Activated naive CD4-positive, alpha-beta T cell treated with Interleukin-2 at 50 U/mL for 16 hours (primary cell): Measurements from ENCODE around the gene FXYD7.
A peak's percentile ranks its signal among the peaks of the same experiment; 100 is the strongest.
"Not testable (repeated sequence)": the region's sequence is repeated elsewhere in the genome, so short reads cannot be mapped to it uniquely, and the experiment has no call there.

Experiments used
- DNase-seq: peaks from one replicate; pipeline ENCODE4 v3.0.0-alpha.2; 2020

Gene FXYD7

DNA sequence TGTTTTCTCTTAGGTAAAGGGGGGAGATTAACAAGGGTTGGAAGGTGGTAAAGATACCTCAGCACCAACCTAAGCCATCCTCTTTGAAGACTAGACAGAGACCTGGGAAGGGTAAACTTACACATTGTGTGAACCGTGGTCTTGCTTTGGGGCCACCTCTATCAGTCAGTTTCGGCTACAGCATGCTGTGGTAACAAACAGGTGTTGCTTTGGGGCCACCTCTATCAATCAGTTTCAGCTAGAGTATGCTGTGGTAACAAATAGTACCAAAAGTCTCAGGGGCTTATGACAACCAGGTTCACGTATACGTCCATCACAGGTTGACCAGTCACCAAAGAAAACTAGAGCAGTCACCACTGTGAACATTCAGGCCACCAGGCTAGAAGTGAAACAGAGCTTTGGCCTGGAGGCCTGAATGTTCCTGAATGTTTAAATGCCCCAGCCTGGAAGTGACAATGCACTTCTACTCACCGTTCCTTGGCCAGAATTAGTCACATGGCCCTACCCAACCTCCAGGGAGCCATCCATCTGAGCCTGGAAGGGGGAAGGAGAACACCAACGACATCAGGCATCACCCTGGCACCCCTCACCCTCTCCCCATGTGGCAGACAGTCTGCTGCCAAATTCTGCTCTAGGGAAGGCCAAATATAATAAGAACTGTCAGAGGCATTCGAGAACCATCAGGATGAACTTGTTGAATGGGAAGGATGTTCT lies 3.8 kb downstream of the FXYD7 start:
- no peak for DNase-seq

GRCh38 chr19:35149463-35149862 lies 6.4 kb downstream of the FXYD7 start:
- DNase-seq: no peak

DNA sequence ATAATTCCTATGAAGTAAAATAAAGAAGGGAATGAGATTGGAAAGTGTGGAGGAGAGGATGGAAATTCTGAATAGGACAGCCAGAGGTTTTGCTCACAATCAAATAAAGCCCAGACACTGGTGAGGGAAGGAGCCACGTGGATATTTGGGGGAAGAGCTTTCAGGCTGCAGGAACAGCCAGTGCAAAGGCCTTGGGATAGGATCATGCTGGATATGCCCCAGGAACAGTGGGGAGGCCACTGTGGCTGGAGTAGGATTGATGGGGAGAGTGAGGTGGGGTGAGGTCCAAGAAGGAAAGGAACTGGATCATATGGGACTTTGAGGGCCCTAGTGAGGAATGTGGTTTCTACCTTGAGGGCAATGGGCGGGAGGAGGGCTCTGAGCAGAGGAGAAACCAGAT lies 7.4 kb downstream of the FXYD7 start:
- DNase-seq: no peak

DNA sequence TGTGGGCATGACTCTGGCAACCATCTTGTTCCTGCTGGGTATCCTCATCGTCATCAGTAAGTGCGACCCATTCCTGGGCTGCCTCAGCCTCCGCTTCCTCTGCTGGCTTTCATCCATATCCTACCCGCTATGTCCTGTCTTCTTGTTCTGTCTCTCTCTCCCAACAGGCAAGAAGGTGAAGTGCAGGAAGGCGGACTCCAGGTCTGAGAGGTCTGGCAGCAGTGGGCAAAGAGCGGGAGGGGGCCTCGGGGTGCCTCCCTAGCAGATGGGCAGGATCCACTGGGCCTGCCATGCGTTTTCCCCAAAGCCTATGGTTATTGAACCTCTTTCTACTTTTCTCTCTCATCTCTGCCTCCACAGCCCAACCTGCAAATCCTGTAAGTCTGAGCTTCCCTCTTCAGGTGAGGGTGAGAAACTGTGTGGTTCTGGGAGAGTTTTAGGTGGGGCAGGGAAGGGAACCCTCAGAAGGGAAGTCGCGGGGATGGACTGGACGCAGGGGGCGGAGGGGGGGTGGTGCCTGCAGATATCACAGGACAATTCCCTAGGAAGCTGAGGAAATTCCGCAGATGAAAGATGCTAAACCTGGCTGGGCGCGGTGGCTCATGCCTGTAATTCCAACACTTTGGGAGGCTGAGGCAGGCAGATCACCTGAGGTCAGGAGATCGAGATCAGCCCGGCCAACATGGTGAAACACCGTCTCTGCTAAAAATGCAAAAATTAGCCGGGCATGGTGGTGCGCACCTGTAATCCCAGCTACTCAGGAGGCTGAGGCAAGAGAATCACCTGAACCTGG lies 8.4 kb downstream of the FXYD7 start:
- no peak for DNase-seq

- not testable (repeated sequence) for DNase-seq
Observed at GRCh38 chr19:35153129-35153522, 10.1 kb downstream of the FXYD7 start.

- DNase-seq: peak; percentile 81
Observed at GRCh38 chr19:35153701-35154524, 10.9 kb downstream of the FXYD7 start.

DNA sequence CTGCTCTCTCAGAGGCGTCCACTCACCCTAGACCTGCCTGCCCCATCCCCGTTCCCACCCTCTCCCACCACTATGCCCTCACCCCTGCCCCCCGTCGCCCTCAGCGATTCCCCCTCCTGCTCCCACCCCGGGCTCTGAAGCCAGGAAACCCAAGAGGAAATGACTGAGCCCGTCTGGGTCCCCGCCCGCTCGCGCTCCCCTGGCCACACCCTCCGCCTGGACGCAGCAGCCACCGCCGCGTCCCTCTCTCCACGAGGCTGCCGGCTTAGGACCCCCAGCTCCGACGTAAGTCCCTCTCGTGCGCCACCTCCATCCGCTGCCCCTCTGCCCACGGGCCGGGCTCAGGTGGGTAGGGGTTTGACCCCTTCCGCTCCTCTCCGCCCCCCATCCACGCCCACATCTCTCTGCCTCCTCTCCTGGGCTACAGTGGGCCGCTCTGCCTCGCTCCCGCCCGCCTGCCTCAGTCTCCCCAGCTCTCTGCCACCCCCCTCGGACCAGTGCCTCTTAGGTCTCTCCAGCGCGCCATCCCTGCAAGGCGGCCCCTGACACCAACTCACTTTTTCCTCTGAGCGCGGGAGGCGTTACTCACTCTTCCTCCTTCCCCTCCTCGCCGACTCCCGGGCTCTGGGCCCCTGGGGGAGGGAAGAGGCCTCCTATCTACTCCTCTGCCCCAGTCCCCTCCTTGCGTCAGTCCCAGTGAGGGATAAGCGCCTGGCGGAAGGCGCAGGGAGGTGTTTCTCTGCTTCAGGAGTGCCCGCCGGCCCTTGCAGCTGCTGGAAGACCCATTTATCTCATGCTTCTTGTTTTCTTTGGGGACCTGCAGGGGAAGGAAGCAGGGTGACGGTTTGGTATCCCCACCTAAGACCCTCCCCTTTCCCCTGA lies 11.7 kb downstream of the FXYD7 start, which contains the start of gene FXYD5:
TSS of gene FXYD5 (plus strand) at position 211 of the 882 bp plus-strand sequence. CDS start 816 bp downstream, outside the sequence.
- peak; percentile 86 for DNase-seq

DNA sequence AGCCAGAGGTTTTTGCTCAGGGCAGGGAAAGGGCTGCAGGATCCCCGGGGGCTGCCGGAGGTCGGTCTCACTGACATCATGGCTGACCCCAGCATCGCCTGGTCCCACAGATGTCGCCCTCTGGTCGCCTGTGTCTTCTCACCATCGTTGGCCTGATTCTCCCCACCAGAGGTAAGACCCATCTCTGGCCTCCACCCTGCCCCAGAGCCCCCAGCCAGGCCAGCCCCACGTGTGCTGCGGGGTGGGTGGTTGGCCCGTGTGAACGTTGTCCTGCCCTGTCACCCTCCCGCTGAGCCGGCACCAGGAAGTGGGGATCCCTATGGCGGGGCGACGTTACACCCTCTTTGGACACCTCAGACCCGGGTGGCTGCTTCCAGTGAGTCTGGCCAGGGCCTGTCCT lies 12.4 kb downstream of the FXYD7 start:
- peak; percentile 42 for DNase-seq

DNA sequence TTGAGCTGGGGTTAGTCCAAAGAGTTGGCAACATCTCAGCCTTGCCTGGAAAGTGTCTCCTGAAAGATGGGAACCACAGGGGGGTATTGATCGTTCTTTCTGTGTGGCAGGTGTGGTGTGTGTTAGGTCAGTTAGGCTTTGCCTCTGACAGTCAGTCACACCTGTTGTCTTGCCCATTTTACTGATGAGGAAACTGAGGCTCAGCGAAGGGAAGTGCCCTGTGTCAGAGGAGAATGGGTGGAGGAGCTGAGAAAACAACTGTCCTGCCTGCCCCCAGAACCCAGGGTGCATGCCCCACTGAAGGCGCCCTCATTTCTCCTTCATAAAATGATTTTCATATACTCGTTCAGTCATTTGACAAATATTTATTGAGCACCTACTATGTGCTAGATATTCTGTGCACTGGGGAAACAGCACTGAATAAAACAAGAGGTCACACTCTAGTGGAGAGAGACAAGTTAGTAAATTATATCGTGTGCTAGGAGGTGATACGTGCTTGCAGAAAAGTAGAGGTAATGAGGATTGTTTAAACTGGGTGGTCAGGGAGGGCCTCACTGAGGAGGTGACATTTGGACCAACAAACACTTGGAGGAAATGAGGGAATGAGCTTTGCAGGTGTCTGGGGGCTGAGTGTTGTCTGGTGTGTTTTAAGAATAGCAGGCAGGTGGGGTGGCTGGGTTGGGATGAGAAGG lies 13.1 kb downstream of the FXYD7 start:
- DNase-seq: no peak

- DNase-seq: no peak
Observed at GRCh38 chr19:35156673-35157014, 13.6 kb downstream of the FXYD7 start.

GRCh38 chr19:35157431-35157830 lies 14.4 kb downstream of the FXYD7 start:
- no peak for DNase-seq

GRCh38 chr19:35159606-35160005 lies 16.6 kb downstream of the FXYD7 start:
- no peak for DNase-seq

DNA sequence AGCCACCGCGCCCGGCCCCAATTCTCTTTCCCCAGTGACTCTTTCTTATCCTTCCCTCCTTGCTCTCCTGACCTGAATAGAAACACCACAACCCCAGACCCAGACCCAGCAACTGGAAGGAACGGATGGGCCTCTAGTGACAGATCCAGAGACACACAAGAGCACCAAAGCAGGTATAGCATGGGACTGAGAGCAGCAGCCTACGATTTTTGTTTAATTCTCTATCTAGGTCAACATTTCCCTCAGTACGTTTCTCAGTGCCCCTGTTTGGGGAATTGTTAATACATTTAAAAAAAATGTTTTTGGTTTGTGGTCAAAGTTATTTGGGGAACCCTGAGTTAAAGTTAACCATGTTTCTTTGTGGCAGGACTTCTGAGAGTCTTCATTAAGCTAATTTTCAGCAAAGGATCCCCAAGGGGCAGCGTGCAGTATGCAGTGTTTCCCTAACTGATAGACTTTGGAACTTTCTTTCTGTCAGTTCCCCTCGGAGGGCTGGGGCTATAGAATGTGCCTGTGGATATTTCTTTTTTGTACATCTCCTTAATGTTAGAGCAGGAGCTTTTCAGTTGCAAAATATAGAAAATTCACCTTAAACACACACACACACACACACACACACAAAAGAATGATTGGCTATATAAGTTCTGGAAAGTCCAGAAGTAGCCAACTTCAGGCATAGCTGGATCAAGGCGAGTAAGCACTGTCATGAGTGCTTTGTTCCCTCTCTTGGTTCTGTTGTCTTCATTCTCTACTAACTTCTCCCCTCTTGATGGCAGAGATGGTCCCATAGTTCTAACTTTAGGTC lies 17.8 kb downstream of the FXYD7 start:
- no peak for DNase-seq

DNA sequence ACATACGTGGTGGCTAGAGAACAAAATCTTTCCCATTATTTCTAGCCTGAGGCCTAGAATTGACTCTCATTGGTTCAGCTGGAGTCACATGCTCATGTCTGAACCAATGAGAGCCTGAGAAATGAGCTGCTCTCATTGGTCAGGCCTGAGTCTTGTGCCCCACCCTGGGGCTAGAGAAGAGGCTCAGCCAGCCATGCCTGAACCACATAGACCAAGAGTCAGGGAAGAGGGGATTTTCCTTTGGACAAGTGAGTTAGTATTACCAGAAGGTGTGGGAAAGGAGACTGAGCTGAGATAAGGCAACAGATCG lies 18.3 kb downstream of the FXYD7 start:
- no peak for DNase-seq

DNA sequence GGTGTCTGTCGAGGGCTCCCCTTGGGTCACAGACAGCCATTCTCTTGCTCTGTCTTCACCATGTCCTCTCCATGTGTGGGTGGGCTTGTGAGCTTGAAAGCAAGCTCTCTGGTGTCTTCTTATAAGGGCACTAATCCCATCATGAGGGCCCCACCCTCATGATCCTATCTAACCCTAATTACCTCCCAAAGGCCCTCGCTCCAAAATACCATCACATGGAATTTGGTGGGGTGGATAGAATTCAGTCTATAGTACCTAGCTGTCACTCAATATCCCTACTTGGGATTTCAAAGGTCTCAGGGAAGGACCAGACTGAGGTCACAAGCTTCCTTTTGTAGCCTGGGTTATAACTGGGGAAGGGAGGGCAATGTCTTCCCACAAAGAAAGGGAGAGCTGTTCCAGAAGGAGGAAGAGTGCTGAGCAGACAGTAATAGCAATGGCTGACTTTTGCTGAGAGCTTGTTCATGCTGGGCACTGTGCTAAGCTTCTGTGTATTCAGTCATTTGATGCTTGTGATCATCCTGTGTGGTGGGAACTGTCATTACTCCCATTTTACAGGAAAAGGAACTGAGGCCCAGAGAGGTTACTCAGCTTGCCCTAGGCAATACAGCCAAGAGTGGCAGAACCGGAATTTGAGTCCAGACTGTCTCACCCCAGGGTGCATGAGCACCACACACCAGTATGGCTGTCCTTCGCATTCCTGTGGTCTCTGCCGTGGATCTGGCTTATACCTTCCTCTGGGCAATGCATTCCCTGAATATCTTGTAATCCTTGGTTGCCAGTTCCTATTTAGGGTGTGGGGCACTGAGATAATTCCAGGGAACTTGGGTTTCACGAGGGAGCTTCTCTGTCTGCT lies 19.6 kb downstream of the FXYD7 start:
- no peak for DNase-seq

DNA sequence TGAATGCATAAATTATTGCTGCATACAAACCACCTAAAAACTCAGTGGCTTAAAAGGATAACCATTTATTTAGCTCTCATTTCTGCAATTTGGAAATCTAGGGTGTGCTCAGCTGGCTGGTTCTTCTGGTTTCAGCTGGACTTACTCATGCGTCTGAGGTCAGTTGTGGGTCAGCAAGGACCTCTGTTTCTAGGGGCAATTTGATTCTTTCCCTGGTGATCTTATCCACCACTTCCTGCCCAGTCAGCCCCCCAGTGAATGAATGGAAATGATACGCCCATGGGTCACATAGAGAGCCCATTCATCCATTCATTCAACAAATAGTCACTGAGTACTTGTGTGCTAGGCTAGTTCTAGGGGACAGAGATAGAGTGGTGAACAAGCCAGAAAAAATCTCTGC lies 21.4 kb downstream of the FXYD7 start:
- DNase-seq: no peak

- no peak for DNase-seq
Observed at GRCh38 chr19:35165200-35166058, 22.4 kb downstream of the FXYD7 start.

DNA sequence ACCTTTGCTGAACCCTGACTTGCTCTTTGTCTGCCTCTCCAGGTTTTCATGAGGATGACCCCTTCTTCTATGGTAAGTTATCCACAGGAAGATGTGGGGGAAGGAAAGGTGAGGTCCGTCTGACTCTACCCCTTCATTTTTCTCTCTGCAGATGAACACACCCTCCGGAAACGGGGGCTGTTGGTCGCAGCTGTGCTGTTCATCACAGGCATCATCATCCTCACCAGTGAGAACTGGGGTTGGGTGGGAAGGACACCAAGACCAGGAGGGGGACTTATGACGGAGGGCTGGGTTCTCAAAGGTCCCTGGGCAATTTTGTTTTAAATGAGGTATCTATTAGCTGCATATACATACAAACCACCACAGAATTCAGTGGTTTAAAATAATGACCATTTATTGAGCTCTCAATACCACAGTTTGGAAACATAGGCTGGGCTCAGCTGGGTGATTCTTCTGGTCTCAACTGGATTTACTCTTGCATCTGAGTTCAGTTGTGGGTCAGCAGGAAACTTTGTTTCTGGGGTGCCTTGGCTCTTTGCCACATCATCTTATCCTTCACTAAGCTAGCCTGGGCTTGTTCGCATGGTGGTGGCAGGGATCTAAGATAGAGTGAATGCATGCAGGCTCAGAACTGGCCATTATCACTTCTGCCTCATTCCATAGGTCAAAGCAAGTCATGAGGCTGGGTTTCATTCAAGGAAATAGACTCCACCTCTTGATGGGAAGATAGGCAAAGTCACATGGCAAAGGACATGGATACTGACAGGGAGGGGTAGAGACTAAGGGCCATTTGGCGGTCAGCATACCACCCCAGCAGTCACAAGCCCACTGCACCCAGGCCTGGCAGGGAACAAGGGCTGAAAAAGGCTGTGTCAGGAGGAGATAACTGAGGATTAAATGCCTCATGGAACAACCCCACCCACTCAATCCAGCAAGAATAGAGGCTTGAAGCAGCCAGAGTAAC lies 23.3 kb downstream of the FXYD7 start:
- no peak for DNase-seq
